GM13977 (cell line): ENCODE data around the gene OR5D16.
"Not testable (repeated sequence)": the region's sequence is repeated elsewhere in the genome, so short reads cannot be mapped to it uniquely, and the experiment has no call there.

Experiments used
- DNase-seq: peaks from one replicate; pipeline ENCODE4 v3.0.0; 2012; ENCODE audit warnings: low spot score
- CTCF ChIP-seq: IDR thresholded peaks from 2 replicates; pipeline ENCODE4 v1.5.1; 2012; ENCODE audit warnings: mild to moderate bottlenecking, control low read depth; ENCODE audit not compliant: insufficient read depth; ENCODE audit errors: extremely low read depth, missing control alignments
- in situ Hi-C: fragments of 300-500 bp; cut with MboI; formaldehyde crosslinking; loops from one replicate; pipeline ENCODE4 v1.12.0; 2022; ENCODE audit warnings: low sequenced_read_pairs, low pct_unique_long_range_greater_than_20kb, mixed read lengths, inconsistent platforms; ENCODE audit not compliant: unreplicated experiment

Gene OR5D16

GRCh38 chr11:55819330-55819729 is 19.2 kb upstream of the OR5D16 start, which contains the start of gene OR5D18:
TSS of gene OR5D18 (plus strand) at chr11:55819630. CDS start at chr11:55819630, 0 bp downstream.
- in situ Hi-C loops: no loop called here
- TF ChIP-seq CTCF: no peak
- DNase-seq: no peak

- TF ChIP-seq CTCF: no peak
- in situ Hi-C loops: no loop called here
- no peak for DNase-seq
These were observed 11.6 kb upstream of the OR5D16 start, which contains the start of gene OR5L2 for GRCh38 chr11:55826919-55827318. TSS of gene OR5L2 (plus strand) at chr11:55827219. CDS start at chr11:55827219, 0 bp downstream.

GRCh38 chr11:55847453-55847852 is 8.9 kb downstream of the OR5D16 start:
- no peak for TF ChIP-seq CTCF
- in situ Hi-C loops: no loop called here
- DNase-seq: no peak

GRCh38 chr11:55849037-55849436 is 10.5 kb downstream of the OR5D16 start:
- no peak for TF ChIP-seq CTCF
- DNase-seq: no peak
- in situ Hi-C loops: no loop called here

- no peak for DNase-seq
- in situ Hi-C loops: no loop called here
- TF ChIP-seq CTCF: no peak
These were observed 13.6 kb downstream of the OR5D16 start for GRCh38 chr11:55852141-55852540.

- DNase-seq: no peak
These were observed 16.2 kb downstream of the OR5D16 start for GRCh38 chr11:55854704-55855103.

GRCh38 chr11:55867354-55867753 is 28.8 kb downstream of the OR5D16 start:
- in situ Hi-C loops, DNase-seq: not testable (repeated sequence)

More at GRCh38 chr11:55854704-55855103, 16.2 kb downstream of the OR5D16 start:
- in situ Hi-C loops: no loop called here
- TF ChIP-seq CTCF: no peak

GRCh38 chr11:55872731-55873130 is 34.2 kb downstream of the OR5D16 start:
- DNase-seq, in situ Hi-C loops: not testable (repeated sequence)

- in situ Hi-C loops: not testable (repeated sequence)
These were observed 34.6 kb downstream of the OR5D16 start for GRCh38 chr11:55873146-55873545.

GRCh38 chr11:55882997-55883396 is 44.4 kb downstream of the OR5D16 start, which contains the start of gene TRIM51:
TSS of gene TRIM51 (plus strand) at chr11:55883297. CDS start at chr11:55885429, 2,132 bp downstream.
- DNase-seq, in situ Hi-C loops: not testable (repeated sequence)

More at GRCh38 chr11:55873146-55873545, 34.6 kb downstream of the OR5D16 start:
- DNase-seq: not testable (repeated sequence)

- in situ Hi-C loops: not testable (repeated sequence)
These were observed 46.4 kb downstream of the OR5D16 start for GRCh38 chr11:55884995-55885394.

More at GRCh38 chr11:55884995-55885394, 46.4 kb downstream of the OR5D16 start:
- DNase-seq: not testable (repeated sequence)
